ENCODE data around the gene TTC21A. TPM values are rescaled to one million over a fixed set of nuclear protein-coding genes. Genes with fewer than 3 reads are reported as not detected.

The TTC21A gene
- total RNA-seq, 4 donors from 2014 or later = 0.33 to 4.3 (median 1.1) TPM

GRCh38 chr3:39112113-39112512, 4.6 kb downstream of the TTC21A start:
- Histone ChIP-seq H3K4me3 (no peak overlapping the region), H3K9me3 (no peaks in the 10 kb centered on the region), H3K4me1 (peaks cover 8 to 10% of the 10 kb centered on the region in 2 donors), H3K27me3 (no peaks in the 10 kb centered on the region), H3K36me3 (no peaks in the 10 kb centered on the region), H3K27ac (no peak overlapping the region)
- in situ Hi-C loops (cut with MboI; ENCODE audit: low sequenced_read_pairs in 4 of 4) = no loop called here
- no peak for TF ChIP-seq POLR2A (IDR thresholded peaks at IDR 0.05)
- no peak for TF ChIP-seq CTCF (IDR thresholded peaks at IDR 0.05 in 4 of 5, conservative IDR thresholded peaks at IDR 0.05 in 1 of 5)
- intact Hi-C loops (cut with DNase I; ENCODE audit: low total_unique reads) = no loop called here
- no peak for DNase-seq
- ATAC-seq = no peak

GRCh38 chr3:39112535-39112934, 5.1 kb downstream of the TTC21A start:
- no peak for TF ChIP-seq POLR2A (IDR thresholded peaks at IDR 0.05)
- no peak for TF ChIP-seq CTCF (IDR thresholded peaks at IDR 0.05 in 4 of 5, conservative IDR thresholded peaks at IDR 0.05 in 1 of 5)
- Histone ChIP-seq H3K27me3 (no peaks in the 10 kb centered on the region), H3K9me3 (no peaks in the 10 kb centered on the region), H3K4me1 (peaks cover 8 to 10% of the 10 kb centered on the region in 2 donors), H3K27ac (no peak overlapping the region), H3K4me3 (no peak overlapping the region), H3K36me3 (no peaks in the 10 kb centered on the region)
- ATAC-seq = no peak
- intact Hi-C loops (cut with DNase I; ENCODE audit: low total_unique reads) (no loop called here), in situ Hi-C loops (cut with MboI; ENCODE audit: low sequenced_read_pairs in 4 of 4) (no loop called here)
- DNase-seq = no peak

- in situ Hi-C loops (cut with MboI; ENCODE audit: low sequenced_read_pairs in 4 of 4) = no loop called here
- H3K4me1 ChIP-seq = peaks cover 2 to 5% of the 10 kb centered on the region in 2 donors
Observed at GRCh38 chr3:39113291-39113690, 5.8 kb downstream of the TTC21A start.

GRCh38 chr3:39114456-39114855, 7.0 kb downstream of the TTC21A start:
- no peaks in the 10 kb centered on the region for H3K4me1 ChIP-seq
- H3K4me3 ChIP-seq = no peak overlapping the region
- no peaks in the 10 kb centered on the region for H3K9me3 ChIP-seq
- no peak overlapping the region for H3K27ac ChIP-seq
- intact Hi-C loops (cut with DNase I; ENCODE audit: low total_unique reads) (no loop called here), in situ Hi-C loops (cut with MboI; ENCODE audit: low sequenced_read_pairs in 4 of 4) (no loop called here)
- ATAC-seq = no peak
- H3K36me3 ChIP-seq = no peaks in the 10 kb centered on the region
- H3K27me3 ChIP-seq = no peaks in the 10 kb centered on the region
- TF ChIP-seq POLR2A (IDR thresholded peaks at IDR 0.05) (no peak), CTCF (IDR thresholded peaks at IDR 0.05 in 4 of 5, conservative IDR thresholded peaks at IDR 0.05 in 1 of 5) (no peak)
- DNase-seq = no peak

More at GRCh38 chr3:39113291-39113690, 5.8 kb downstream of the TTC21A start:
- Histone ChIP-seq H3K27ac (no peak overlapping the region), H3K27me3 (no peaks in the 10 kb centered on the region), H3K36me3 (no peaks in the 10 kb centered on the region), H3K9me3 (no peaks in the 10 kb centered on the region), H3K4me3 (no peak overlapping the region)
- intact Hi-C loops (cut with DNase I; ENCODE audit: low total_unique reads) = no loop called here
- DNase-seq (no peak), ATAC-seq (no peak)
- TF ChIP-seq CTCF (IDR thresholded peaks at IDR 0.05 in 4 of 5, conservative IDR thresholded peaks at IDR 0.05 in 1 of 5) = no peak
- no peak for TF ChIP-seq POLR2A (IDR thresholded peaks at IDR 0.05)

GRCh38 chr3:39115870-39116269, 8.4 kb downstream of the TTC21A start:
- DNase-seq (no peak), ATAC-seq (no peak)
- TF ChIP-seq CTCF (IDR thresholded peaks at IDR 0.05 in 4 of 5, conservative IDR thresholded peaks at IDR 0.05 in 1 of 5) (no peak), POLR2A (IDR thresholded peaks at IDR 0.05) (no peak)
- in situ Hi-C loops (cut with MboI; ENCODE audit: low sequenced_read_pairs in 4 of 4) (no loop called here), intact Hi-C loops (cut with DNase I; ENCODE audit: low total_unique reads) (no loop called here)
- Histone ChIP-seq H3K4me3 (no peak overlapping the region), H3K27me3 (no peaks in the 10 kb centered on the region), H3K36me3 (no peaks in the 10 kb centered on the region), H3K9me3 (no peaks in the 10 kb centered on the region), H3K4me1 (no peaks in the 10 kb centered on the region), H3K27ac (no peak overlapping the region)
